HG02763 (cell line): ENCODE measurements around the gene GSE1.

ENCODE experiments used
- ATAC-seq: cut with Tn5 transposase; IDR thresholded peaks from one replicate; pipeline ENCODE4 v1.9.1; 2021; ENCODE audit warnings: mild to moderate bottlenecking, moderate library complexity; ENCODE audit not compliant: unreplicated experiment

GSE1 gene

GRCh38 chr16:85718153-85718477, 105.0 kb downstream of the GSE1 start:
- no peak for ATAC-seq

DNA sequence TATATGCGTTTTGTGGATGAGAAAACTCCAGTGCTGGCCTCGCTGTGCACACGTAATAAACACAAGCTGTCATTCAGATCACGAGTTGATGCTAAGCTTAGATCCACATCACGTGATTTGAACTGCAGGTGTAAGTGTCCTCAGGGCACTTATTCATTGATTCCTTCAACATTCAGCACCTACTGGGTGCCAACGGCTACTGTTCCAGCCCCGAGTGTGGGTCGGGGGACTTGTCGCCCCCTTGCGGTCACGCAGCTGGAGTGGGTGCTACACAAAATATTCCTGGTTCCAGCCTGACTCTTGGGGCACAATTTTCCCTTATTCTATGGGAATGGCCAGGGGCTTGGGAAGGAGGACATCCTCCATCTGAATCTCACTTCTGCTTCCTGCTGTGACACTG, 105.6 kb downstream of the GSE1 start:
- no peak for ATAC-seq

DNA sequence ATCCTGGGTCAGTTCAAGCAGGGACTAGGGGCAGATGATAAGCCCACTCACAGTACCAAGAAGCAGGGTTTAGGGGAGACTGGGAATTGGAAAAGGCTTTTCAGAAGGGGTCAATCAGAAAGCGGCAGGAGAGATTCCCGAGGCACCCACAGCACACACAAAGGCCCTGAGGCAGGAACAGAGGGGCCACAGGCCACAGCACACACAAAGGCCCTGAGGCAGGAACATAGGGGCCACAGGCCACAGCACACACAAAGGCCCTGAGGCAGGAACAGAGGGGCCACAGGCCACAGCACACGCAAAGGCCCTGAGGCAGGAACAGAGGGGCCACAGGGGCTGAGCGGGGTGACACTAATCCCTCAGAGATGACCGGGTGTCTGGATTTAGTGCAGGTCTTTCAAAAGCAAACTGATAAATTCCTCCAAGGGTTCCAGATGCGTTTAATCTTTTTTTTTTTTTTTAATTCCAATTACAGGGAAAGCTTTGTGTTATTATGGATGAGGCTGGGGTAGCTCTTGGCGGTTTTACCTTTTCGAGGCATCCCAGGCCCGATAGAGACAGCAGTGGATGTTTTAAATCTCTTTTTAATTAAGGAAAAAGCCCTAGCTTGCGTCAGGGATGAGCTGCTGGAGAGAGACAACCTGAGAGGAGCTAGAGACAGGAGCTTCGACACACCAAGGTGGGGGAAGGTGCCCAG, 106.6 kb downstream of the GSE1 start:
- ATAC-seq: no peak

DNA sequence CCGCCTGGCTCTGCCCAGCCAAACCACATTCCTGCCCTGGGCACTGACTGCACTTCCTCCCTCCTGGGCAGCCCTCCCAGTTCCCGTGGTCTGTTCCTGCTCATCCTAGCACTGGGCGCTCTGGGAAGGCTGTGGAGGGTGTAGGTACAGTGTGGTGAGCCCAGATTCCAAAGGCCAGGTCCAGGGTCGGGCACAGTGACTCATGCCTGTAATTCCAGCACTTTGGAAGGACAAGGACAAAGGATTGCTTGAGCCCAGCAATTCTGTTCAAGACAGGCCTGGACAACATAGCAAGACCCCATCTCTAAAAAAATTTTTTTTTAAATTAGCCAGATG, 107.1 kb downstream of the GSE1 start:
- no peak for ATAC-seq

DNA sequence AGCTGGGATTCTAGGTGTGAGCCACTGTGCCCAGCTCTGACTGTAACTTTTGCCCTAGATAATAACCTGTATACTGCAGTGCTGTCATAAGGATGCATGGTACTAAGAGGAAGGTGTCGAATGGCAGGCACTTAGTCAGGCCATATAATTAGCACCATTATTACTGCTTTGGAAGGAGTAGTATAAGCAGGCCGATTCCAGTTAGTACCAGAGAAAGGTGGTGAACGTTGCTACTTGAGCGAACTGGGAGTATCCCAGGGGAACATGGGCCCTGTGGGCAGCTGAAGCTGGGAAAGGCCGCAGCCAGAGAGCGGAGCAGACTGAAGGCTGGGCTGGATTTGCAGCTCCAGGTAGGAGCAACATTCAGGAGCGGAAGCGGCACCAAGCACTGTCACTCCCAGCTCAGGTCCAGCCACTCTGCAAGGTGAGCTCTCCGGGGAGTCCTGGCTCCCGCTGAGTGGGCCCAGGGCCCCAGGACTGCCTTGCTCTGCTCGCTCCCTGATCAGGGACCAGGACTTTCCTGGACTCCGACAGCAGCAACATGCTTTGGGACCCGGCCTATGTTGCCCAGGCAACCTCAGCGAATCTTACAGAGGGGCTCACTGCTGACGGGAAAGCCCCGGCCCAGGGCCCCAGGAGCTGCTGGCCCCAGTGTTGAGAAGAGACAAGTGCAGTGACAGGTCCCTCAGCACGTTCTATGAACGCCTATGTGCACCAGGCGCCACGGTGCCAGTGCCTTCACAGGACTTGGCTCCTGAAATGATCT, 109.2 kb downstream of the GSE1 start:
- no peak for ATAC-seq

DNA sequence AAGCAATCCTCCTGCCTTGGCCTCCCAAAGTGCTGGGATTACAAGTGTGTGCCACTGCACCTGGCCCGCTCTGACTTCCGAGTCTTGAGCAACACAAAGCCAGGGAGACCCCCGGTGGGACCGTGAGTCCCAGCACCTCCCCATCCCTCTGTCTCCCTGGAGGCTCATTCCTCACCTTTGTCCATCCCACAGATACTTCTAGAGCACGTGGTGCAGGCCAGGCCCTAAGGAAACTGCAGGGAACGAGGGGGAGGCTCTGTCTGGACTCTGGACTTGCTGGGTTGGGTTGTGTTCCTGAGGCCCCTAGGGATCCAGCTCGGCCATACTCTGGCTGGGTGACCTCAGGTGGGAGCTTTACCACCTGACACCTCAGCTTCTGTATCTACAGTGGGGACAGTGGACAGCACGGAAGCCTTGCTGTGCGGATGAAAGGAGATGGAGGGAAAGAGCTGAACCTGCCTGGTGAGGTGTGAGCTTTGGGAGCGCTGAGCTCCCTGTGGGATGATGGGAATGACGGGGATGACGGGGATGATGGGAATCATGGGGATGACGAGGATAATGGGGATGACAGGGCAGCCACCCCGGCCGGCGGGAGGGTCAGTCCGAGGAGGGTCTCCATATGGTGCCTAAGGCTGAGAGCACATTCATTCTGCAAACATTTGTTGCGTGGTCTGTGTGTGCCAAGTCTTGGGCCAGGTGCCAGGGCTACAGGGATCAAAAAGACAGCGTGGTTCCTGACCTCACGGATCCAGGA, 111.2 kb downstream of the GSE1 start:
- no peak for ATAC-seq

DNA sequence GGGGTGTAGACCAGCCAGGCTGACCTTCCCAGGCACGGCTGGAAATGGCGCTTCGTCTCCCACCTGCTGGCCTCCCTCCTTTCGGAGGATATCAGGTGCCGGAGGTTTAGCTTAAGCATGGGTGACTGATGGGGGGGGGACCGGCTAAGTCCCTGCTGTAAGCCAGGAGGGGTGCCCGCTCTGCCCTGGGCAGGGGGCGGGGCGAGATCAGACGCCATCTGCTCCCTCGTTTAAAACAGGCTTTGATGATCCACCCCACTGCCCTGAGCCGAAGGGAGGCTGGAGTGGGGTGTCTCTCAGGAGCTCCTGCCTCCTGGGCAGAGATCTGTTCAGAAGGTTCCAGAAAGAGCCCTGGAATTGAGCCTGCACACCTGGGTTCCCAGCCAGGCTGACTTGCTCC, 111.8 kb downstream of the GSE1 start:
- ATAC-seq: no peak
